CD4-positive, alpha-beta T cell (primary cell): ENCODE data around the gene DCST2. TPM values are rescaled to one million over a fixed set of nuclear protein-coding genes. Genes with fewer than 3 reads are reported as not detected.
"Not testable (repeated sequence)": the region's sequence is repeated elsewhere in the genome, so short reads cannot be mapped to it uniquely, and the experiment has no call there.

ENCODE experiments used
- ATAC-seq: fragments of 200-7000 bp; cut with Tn5 transposase; one replicate; pipeline ENCODE4 v1.10.0; 2022; ENCODE audit warnings: mild to moderate bottlenecking; ENCODE audit not compliant: poor library complexity
- CTCF ChIA-PET: fragments of 350-600 bp; sonication (Branson Sonifier 250); formaldehyde crosslinking; loops from one replicate; lab custom pipeline; 2021; ENCODE audit warnings: antibody characterized with exemption, inconsistent platforms; lab: Charles Lee
- POLR2A ChIA-PET: fragments of 350-600 bp; sonication (Branson Sonifier 250); formaldehyde crosslinking; loops from one replicate; lab custom pipeline; 2021; ENCODE audit warnings: antibody characterized with exemption, inconsistent platforms; lab: Charles Lee
- DNase-seq, 14 experiments: peaks; one replicate each; pipeline ENCODE4 v3.0.0-alpha.2; 2013 to 2020; ENCODE audit warnings: mixed read lengths in 2 of 14
- H3K27ac ChIP-seq, 2 donors: one replicate each; pipeline versions ENCODE4 v1.5.1 to v1.7.0; 2013; ENCODE audit warnings: low read length in 2 of 2, low read depth in 1 of 2, mild to moderate bottlenecking in 1 of 2
- H3K27me3 ChIP-seq, 2 experiments: 1 replicate in 1 of 2; 2 replicates in 1 of 2; pipeline versions ENCODE4 v1.6.1 to v1.7.0; 2013; ENCODE audit warnings: low read length in 2 of 2, control low read depth in 1 of 2, mild to moderate bottlenecking in 1 of 2, moderate library complexity in 1 of 2; ENCODE audit not compliant: insufficient read depth in 2 of 2, control insufficient read depth in 1 of 2
- H3K36me3 ChIP-seq: one replicate; pipeline ENCODE4 v1.6.1; 2013; ENCODE audit warnings: low read length, control low read depth; ENCODE audit not compliant: insufficient read depth
- H3K4me1 ChIP-seq: one replicate; pipeline ENCODE4 v1.6.1; 2013; ENCODE audit warnings: low read length, control low read depth; ENCODE audit not compliant: insufficient read depth
- H3K4me3 ChIP-seq: one replicate; pipeline ENCODE4 v1.5.1; 2013; ENCODE audit warnings: mild to moderate bottlenecking, low read length, moderate library complexity
- H3K9me3 ChIP-seq, 2 experiments: 1 replicate in 1 of 2; 2 replicates in 1 of 2; pipeline versions ENCODE4 v1.6.1 to v1.7.0; 2013; ENCODE audit warnings: low read length in 2 of 2, mild to moderate bottlenecking in 2 of 2, control low read depth in 1 of 2, moderate library complexity in 1 of 2; ENCODE audit not compliant: control insufficient read depth in 1 of 2, insufficient read depth in 1 of 2
- H3K27ac Mint-ChIP-seq: one replicate; pipeline ENCODE4 v1.8.0; 2020; ENCODE audit warnings: mixed read lengths
- H3K27me3 Mint-ChIP-seq: one replicate; pipeline ENCODE4 v1.8.0; 2021; ENCODE audit warnings: mixed read lengths
- H3K36me3 Mint-ChIP-seq: one replicate; pipeline ENCODE4 v1.8.0; 2021; ENCODE audit warnings: low read depth, mixed read lengths
- H3K4me1 Mint-ChIP-seq: one replicate; pipeline ENCODE4 v1.8.0; 2021; ENCODE audit warnings: low read depth, mixed read lengths
- H3K4me3 Mint-ChIP-seq: one replicate; pipeline ENCODE4 v1.8.0; 2020; ENCODE audit warnings: mild to moderate bottlenecking, mixed read lengths
- H3K9me3 Mint-ChIP-seq: one replicate; pipeline ENCODE4 v1.8.0; 2020; ENCODE audit warnings: mixed read lengths
- CTCF ChIP-seq: fragments of 200-600 bp; IDR thresholded peaks from one replicate; pipeline ENCODE4 v1.8.0; 2022; ENCODE audit warnings: antibody characterized with exemption, mild to moderate bottlenecking
- intact Hi-C, 2 experiments: fragments of 100-400 bp; cut with DNase I in 1 of 2; cut with micrococcal nuclease in 1 of 2; formaldehyde crosslinking; loops; one replicate each; pipeline versions ENCODE4 v1.15.1 to v1.9.0; 2023 to 2025; cut with DNase I, micrococcal nuclease
- total RNA-seq, 174 experiments: library from RNA in 2 of 174; stranded (reverse) in 2 of 174; gene quantifications; one replicate each; pipeline ENCODE4 v1.2.3 and lab custom pipeline; 2021 to 2026

DCST2 gene
- total RNA-seq, 2 experiments from 2014 or later, result 1.4 to 2.2 TPM

- POLR2A ChIA-PET, result interaction anchor here (1.2 to 1.6 kb wide), 4 partner anchors 11 to 36 kb away, joined by 4 to 7 read pairs (median 6); partner anchors contain the start of gene PBXIP1
- Mint-ChIP-seq H3K27ac (no peak overlapping the region), H3K27me3 (no peaks in the 10 kb centered on the region), H3K36me3 (peaks cover 33% of the 10 kb centered on the region), H3K4me3 (no peak overlapping the region), H3K9me3 (no peaks in the 10 kb centered on the region), H3K4me1 (peaks cover 20% of the 10 kb centered on the region)
- ATAC-seq (no peak), DNase-seq (peak in 3 of 14 experiments; percentile 37 to 50 (median 40))
- Histone ChIP-seq H3K36me3 (peaks cover 50% of the 10 kb centered on the region), H3K4me1 (peaks cover 42% of the 10 kb centered on the region), H3K4me3 (no peak overlapping the region), H3K27ac (no peak overlapping the region), H3K9me3 (no peaks in the 10 kb centered on the region), H3K27me3 (no peaks in the 10 kb centered on the region)
- intact Hi-C loops, result no loop called here
- no peak for TF ChIP-seq CTCF
- CTCF ChIA-PET, result interaction anchor here (0.6 to 2.3 kb wide), 7 partner anchors 10 to 57 kb away, joined by 3 to 22 read pairs (median 3); no protein-coding TSS in a partner anchor
Measured at GRCh38 chr1:154988058-154988954, 45.3 kb downstream of the DCST2 start.

- peaks cover 44% of the 10 kb centered on the region for H3K36me3 ChIP-seq
- Mint-ChIP-seq H3K4me3 (no peak overlapping the region), H3K36me3 (peaks cover 33% of the 10 kb centered on the region), H3K27me3 (no peaks in the 10 kb centered on the region), H3K9me3 (no peaks in the 10 kb centered on the region), H3K4me1 (peaks cover 20% of the 10 kb centered on the region), H3K27ac (no peak overlapping the region)
- TF ChIP-seq CTCF, result no peak
- POLR2A ChIA-PET, result interaction anchor here (0.7 to 1.6 kb wide), 4 partner anchors 13 to 35 kb away, joined by 3 to 7 read pairs (median 6); partner anchors contain the start of genes CKS1B and PBXIP1
- CTCF ChIA-PET, result interaction anchor here (1.1 to 2.3 kb wide), 4 partner anchors 11 to 58 kb away, joined by 3 to 22 read pairs (median 5); no protein-coding TSS in a partner anchor
- no peaks in the 10 kb centered on the region for H3K9me3 ChIP-seq
- peaks cover 48% of the 10 kb centered on the region for H3K4me1 ChIP-seq
- intact Hi-C loops, result no loop called here
- no peaks in the 10 kb centered on the region for H3K27me3 ChIP-seq
- DNase-seq (no peak), ATAC-seq (no peak)
- no peak overlapping the region for H3K4me3 ChIP-seq
- no peak overlapping the region for H3K27ac ChIP-seq
Measured at GRCh38 chr1:154987326-154987725, 46.3 kb downstream of the DCST2 start.

GRCh38 chr1:154986736-154987135, 46.8 kb downstream of the DCST2 start:
- H3K27me3 ChIP-seq, DNase-seq, H3K27me3 Mint-ChIP-seq, ATAC-seq, H3K27ac Mint-ChIP-seq, H3K9me3 Mint-ChIP-seq, intact Hi-C loops, H3K4me3 Mint-ChIP-seq, H3K27ac ChIP-seq, H3K9me3 ChIP-seq, H3K4me3 ChIP-seq, POLR2A ChIA-PET: not testable (repeated sequence)
- CTCF ChIA-PET, result interaction anchor here (0.6 to 2.3 kb wide), 2 partner anchors 31 to 145 kb away, joined by 4 to 22 read pairs; no protein-coding TSS in a partner anchor
- H3K36me3 ChIP-seq, result peaks cover 44% of the 10 kb centered on the region
- Mint-ChIP-seq H3K4me1 (peaks cover 20% of the 10 kb centered on the region), H3K36me3 (peaks cover 33% of the 10 kb centered on the region)
- H3K4me1 ChIP-seq, result peaks cover 50% of the 10 kb centered on the region
